Loucy (cell line): ENCODE data around the gene LIME1.

Source experiments
- H2AFZ ChIP-seq: fragments of 200-600 bp; sonication (generic); 2 replicates; pipeline ENCODE4 v1.6.0; 2016; ENCODE audit warnings: antibody characterized with exemption, mild to moderate bottlenecking, low read length, moderate library complexity
- H3F3A ChIP-seq: fragments of 200-600 bp; 2 replicates; pipeline ENCODE4 v1.6.0; 2016; ENCODE audit warnings: antibody characterized with exemption, low read depth, mild to moderate bottlenecking
- H3K27me3 ChIP-seq: fragments of 200-600 bp; sonication (generic); 2 replicates; pipeline ENCODE4 v1.6.1; 2014; ENCODE audit warnings: low read length, mild to moderate bottlenecking; ENCODE audit not compliant: insufficient read depth, poor library complexity, severe bottlenecking
- H3K36me3 ChIP-seq: fragments of 200-600 bp; sonication (generic); 2 replicates; pipeline ENCODE4 v1.6.1; 2016; ENCODE audit warnings: low read length; ENCODE audit not compliant: insufficient read depth
- H3K4me1 ChIP-seq: fragments of 200-600 bp; sonication (generic); 2 replicates; pipeline ENCODE4 v1.5.1; 2014; ENCODE audit warnings: low read length, mild to moderate bottlenecking; ENCODE audit not compliant: insufficient read depth, poor library complexity, severe bottlenecking
- H3K4me2 ChIP-seq: fragments of 200-600 bp; sonication (generic); 2 replicates; pipeline ENCODE4 v1.6.0; 2014; ENCODE audit warnings: antibody characterized with exemption, low read length, low read depth, mild to moderate bottlenecking; ENCODE audit not compliant: poor library complexity, severe bottlenecking
- H3K4me3 ChIP-seq: fragments of 200-600 bp; sonication (generic); 2 replicates; pipeline ENCODE4 v1.5.1; 2014; ENCODE audit warnings: low read length, mild to moderate bottlenecking, mixed read lengths; ENCODE audit not compliant: poor library complexity, severe bottlenecking
- H3K79me2 ChIP-seq: fragments of 200-600 bp; sonication (generic); 2 replicates; pipeline ENCODE4 v1.6.1; 2014; ENCODE audit warnings: low read length; ENCODE audit not compliant: insufficient read depth
- H3K9ac ChIP-seq: fragments of 200-600 bp; sonication (generic); 2 replicates; pipeline ENCODE4 v1.6.0; 2014; ENCODE audit warnings: mild to moderate bottlenecking, low read depth, low read length, moderate library complexity; ENCODE audit not compliant: poor library complexity, severe bottlenecking
- H3K9me2 ChIP-seq: fragments of 200-600 bp; sonication (generic); replicated peaks from 2 replicates; pipeline ENCODE4 v1.6.1; 2016; ENCODE audit warnings: low read depth, low read length, mixed read lengths
- H3K9me3 ChIP-seq: fragments of 200-600 bp; sonication (generic); 2 replicates; pipeline ENCODE4 v1.6.1; 2014; ENCODE audit warnings: mild to moderate bottlenecking, antibody characterized with exemption, low read length, low read depth; ENCODE audit not compliant: insufficient read depth
- H4K20me1 ChIP-seq: fragments of 200-600 bp; sonication (generic); 2 replicates; pipeline ENCODE4 v1.6.0; 2014; ENCODE audit warnings: antibody characterized with exemption, low read length, mild to moderate bottlenecking; ENCODE audit not compliant: insufficient read depth, poor library complexity, severe bottlenecking
- EZH2phosphoT487 ChIP-seq: fragments of 200-600 bp; IDR thresholded peaks from 2 replicates; pipeline ENCODE4 v1.6.1; 2018; ENCODE audit warnings: antibody characterized with exemption, mild to moderate bottlenecking, moderate library complexity, borderline replicate concordance
- TF ChIP-seq, protein P1 (sequence below): fragments of 200-600 bp; sonication (generic); conservative IDR thresholded peaks from 2 replicates; pipeline ENCODE4 v1.5.1; 2014; ENCODE audit warnings: mild to moderate bottlenecking, antibody characterized with exemption, low read length

The LIME1 gene

DNA sequence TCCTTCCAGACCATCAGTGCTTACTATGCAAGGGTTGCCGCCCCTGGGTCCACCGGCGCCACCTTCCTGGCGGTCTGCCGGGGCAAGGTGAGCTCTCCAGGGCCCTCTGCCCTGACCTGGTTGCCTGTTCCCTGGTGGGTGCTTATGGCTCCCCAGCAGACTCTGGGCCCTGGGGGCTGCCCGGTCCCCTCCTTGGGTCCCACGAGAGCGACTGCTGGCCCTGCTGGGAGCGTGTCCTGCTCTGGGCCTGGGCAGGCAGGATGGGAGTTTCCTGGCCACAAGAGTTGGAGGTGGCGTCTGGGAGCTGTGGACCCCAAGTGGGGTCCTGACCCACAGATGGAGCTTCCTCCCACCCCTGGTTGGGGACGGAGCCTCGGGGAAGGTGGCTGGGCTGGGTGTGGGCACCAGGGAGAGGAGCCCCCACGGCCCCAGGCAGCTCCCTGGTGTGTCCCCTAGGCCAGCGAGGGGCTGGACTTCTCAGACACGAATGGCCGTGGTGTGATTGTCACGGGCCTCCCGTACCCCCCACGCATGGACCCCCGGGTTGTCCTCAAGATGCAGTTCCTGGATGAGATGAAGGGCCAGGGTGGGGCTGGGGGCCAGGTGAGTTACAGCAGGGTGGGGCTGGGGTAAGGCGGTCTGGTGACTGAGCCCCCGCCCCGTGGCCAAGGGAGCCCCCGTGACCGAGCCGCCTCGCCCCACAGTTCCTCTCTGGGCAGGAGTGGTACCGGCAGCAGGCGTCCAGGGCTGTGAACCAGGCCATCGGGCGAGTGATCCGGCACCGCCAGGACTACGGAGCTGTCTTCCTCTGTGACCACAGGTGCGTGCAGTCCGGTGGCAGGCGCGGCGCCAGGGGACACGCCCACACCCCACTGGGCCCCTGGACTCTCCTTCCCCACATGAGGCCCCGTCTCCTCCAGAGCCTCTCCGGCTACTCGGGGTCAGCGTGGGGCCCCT, 47.1 kb upstream of the LIME1 start:
- Histone ChIP-seq H3K4me1 (no peaks in the 10 kb centered on the region), H3K79me2 (no peaks in the 10 kb centered on the region), H3K36me3 (no peaks in the 10 kb centered on the region), H2AFZ (no peak overlapping the region), H3K27me3 (no peaks in the 10 kb centered on the region), H4K20me1 (no peaks in the 10 kb centered on the region), H3F3A (no peaks in the 10 kb centered on the region), H3K4me3 (no peak overlapping the region), H3K9ac (no peak overlapping the region), H3K4me2 (no peak overlapping the region), H3K9me3 (no peaks in the 10 kb centered on the region), H3K9me2 (no peaks in the 10 kb centered on the region)
- TF ChIP-seq EZH2phosphoT487 = no peak

DNA sequence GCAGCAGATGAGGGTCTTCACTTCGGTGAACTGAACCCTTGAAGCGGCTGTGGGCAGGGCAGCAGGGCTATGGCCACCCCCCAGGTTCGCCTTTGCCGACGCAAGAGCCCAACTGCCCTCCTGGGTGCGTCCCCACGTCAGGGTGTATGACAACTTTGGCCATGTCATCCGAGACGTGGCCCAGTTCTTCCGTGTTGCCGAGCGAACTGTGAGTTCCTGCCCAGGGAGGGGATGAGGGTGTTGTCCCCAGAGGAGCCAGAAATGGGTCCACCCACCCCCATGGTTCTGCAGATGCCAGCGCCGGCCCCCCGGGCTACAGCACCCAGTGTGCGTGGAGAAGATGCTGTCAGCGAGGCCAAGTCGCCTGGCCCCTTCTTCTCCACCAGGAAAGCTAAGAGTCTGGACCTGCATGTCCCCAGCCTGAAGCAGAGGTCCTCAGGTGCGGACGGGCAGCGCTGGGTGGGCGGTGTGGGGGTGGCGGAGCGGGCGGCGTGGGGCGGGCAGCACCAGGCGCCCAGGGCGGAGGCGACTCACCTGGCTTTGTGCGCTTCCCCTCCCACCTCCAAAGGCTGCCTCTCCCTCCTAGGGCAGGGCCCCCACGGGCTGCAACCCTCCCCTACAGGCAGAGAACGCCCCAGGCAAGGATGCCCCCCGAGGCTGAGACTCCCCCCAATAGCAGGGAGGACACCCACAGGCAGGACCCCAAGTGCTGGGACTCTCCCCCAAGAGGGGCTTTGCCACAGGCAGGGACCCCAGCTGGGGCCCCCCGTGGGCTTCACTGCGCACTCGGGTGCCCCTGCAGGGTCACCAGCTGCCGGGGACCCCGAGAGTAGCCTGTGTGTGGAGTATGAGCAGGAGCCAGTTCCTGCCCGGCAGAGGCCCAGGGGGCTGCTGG, 46.2 kb upstream of the LIME1 start:
- no peaks in the 10 kb centered on the region for H3K9me3 ChIP-seq
- no peaks in the 10 kb centered on the region for H3K36me3 ChIP-seq
- H3K9me2 ChIP-seq = no peaks in the 10 kb centered on the region
- TF ChIP-seq, protein P1, sequence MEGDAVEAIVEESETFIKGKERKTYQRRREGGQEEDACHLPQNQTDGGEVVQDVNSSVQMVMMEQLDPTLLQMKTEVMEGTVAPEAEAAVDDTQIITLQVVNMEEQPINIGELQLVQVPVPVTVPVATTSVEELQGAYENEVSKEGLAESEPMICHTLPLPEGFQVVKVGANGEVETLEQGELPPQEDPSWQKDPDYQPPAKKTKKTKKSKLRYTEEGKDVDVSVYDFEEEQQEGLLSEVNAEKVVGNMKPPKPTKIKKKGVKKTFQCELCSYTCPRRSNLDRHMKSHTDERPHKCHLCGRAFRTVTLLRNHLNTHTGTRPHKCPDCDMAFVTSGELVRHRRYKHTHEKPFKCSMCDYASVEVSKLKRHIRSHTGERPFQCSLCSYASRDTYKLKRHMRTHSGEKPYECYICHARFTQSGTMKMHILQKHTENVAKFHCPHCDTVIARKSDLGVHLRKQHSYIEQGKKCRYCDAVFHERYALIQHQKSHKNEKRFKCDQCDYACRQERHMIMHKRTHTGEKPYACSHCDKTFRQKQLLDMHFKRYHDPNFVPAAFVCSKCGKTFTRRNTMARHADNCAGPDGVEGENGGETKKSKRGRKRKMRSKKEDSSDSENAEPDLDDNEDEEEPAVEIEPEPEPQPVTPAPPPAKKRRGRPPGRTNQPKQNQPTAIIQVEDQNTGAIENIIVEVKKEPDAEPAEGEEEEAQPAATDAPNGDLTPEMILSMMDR = no peak
- no peak for TF ChIP-seq EZH2phosphoT487
- no peaks in the 10 kb centered on the region for H3K4me1 ChIP-seq
- no peak overlapping the region for H2AFZ ChIP-seq
- H3K79me2 ChIP-seq = no peaks in the 10 kb centered on the region
- no peak overlapping the region for H3K4me3 ChIP-seq
- no peak overlapping the region for H3K9ac ChIP-seq
- no peaks in the 10 kb centered on the region for H3F3A ChIP-seq
- no peaks in the 10 kb centered on the region for H3K27me3 ChIP-seq
- H4K20me1 ChIP-seq = no peaks in the 10 kb centered on the region
- no peak overlapping the region for H3K4me2 ChIP-seq

DNA sequence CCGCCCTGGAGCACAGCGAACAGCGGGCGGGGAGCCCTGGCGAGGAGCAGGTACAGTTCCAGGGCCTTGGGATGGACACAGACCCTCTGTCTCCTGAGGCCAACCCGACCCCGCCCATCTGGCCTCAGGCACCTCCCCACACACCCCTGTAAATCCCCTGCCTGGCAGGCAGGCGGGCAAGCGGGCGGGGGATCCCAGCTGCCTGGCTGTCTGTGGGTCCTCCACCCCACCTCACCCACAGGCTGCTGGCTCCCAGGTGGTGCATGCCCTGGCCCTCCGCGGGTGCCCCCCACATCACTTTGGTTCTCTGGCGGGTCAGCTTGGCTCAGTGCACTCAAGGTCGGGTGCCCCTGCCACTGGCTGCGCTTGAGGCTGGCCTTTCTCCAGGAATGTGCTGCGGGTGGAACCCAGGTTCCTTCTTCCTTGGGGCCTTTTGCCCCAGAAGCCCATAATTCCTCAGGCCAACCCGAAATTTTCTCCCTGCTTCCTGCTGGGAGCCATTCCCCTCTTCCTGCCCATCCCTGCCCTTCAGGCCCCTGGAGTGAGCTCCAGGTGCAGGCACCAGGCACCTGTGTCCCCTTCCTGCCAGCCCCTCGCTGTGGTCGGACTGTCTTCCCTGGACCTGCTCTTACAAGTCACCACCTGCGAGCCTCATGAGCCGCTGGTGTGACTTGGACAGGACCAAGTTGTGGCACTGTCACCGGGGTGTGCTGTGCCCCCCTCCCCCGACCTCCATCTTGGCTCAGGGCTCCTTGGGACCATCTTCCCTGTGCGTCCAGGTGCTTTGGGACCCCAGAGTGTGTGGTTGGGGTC, 45.4 kb upstream of the LIME1 start:
- H3K9me3 ChIP-seq = no peaks in the 10 kb centered on the region
- H3F3A ChIP-seq = no peaks in the 10 kb centered on the region
- H3K27me3 ChIP-seq = no peaks in the 10 kb centered on the region
- no peaks in the 10 kb centered on the region for H3K9me2 ChIP-seq
- no peak overlapping the region for H3K4me2 ChIP-seq
- TF ChIP-seq, protein P1 = no peak
- TF ChIP-seq EZH2phosphoT487 = no peak
- H3K79me2 ChIP-seq = no peaks in the 10 kb centered on the region
- H3K36me3 ChIP-seq = no peaks in the 10 kb centered on the region
- H3K4me1 ChIP-seq = no peaks in the 10 kb centered on the region
- H4K20me1 ChIP-seq = no peaks in the 10 kb centered on the region
- no peak overlapping the region for H3K4me3 ChIP-seq
- no peak overlapping the region for H2AFZ ChIP-seq
- no peak overlapping the region for H3K9ac ChIP-seq
